Fibroblast of villous mesenchyme (primary cell): Measurements from ENCODE around the gene CNTD1. TPM values are rescaled to one million over a fixed set of nuclear protein-coding genes. Genes with fewer than 3 reads are reported as not detected.

Experiments
- DNase-seq: peaks from one replicate; pipeline ENCODE4 v3.0.0-alpha.2; 2010; ENCODE audit warnings: low read depth
- H3K4me3 ChIP-seq: 2 replicates; pipeline ENCODE4 v1.5.1; 2011; ENCODE audit warnings: low read depth, mild to moderate bottlenecking, low read length
- total RNA-seq: library from RNA; depleted of rRNA; stranded (reverse); fragments of >200 nt; gene quantifications from 2 replicates; pipeline ENCODE4 v1.2.3, GENCODE V29; 2012
- TF ChIP-seq, protein P1 (sequence below): IDR thresholded peaks from 2 replicates; pipeline ENCODE4 v1.5.1; 2012; ENCODE audit warnings: low read depth, mild to moderate bottlenecking, low read length; ENCODE audit not compliant: insufficient read depth

The CNTD1 gene
- total RNA-seq, 1 donor = not detected

DNA sequence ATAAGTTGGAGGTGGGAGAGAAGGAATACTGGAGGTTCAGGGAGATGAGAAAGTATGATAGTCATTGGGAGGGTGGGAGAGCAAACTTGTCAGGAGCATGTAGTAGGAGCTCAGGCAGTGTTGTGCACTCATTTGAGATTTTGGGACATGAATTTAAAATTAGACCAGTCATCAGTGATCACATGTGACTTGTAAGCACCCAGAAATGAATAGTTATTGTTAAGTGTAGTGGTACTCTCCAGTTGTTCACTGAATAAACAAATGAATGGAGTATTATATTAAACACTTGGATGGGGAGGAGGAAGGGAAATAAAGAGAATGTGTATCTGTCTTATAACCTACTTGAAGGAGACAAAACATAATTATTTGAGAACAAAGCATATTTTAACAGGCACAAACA, 32.3 kb downstream of the CNTD1 start:
- DNase-seq = no peak
- TF ChIP-seq, protein P1, sequence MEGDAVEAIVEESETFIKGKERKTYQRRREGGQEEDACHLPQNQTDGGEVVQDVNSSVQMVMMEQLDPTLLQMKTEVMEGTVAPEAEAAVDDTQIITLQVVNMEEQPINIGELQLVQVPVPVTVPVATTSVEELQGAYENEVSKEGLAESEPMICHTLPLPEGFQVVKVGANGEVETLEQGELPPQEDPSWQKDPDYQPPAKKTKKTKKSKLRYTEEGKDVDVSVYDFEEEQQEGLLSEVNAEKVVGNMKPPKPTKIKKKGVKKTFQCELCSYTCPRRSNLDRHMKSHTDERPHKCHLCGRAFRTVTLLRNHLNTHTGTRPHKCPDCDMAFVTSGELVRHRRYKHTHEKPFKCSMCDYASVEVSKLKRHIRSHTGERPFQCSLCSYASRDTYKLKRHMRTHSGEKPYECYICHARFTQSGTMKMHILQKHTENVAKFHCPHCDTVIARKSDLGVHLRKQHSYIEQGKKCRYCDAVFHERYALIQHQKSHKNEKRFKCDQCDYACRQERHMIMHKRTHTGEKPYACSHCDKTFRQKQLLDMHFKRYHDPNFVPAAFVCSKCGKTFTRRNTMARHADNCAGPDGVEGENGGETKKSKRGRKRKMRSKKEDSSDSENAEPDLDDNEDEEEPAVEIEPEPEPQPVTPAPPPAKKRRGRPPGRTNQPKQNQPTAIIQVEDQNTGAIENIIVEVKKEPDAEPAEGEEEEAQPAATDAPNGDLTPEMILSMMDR = no peak
- H3K4me3 ChIP-seq = no peak overlapping the region

DNA sequence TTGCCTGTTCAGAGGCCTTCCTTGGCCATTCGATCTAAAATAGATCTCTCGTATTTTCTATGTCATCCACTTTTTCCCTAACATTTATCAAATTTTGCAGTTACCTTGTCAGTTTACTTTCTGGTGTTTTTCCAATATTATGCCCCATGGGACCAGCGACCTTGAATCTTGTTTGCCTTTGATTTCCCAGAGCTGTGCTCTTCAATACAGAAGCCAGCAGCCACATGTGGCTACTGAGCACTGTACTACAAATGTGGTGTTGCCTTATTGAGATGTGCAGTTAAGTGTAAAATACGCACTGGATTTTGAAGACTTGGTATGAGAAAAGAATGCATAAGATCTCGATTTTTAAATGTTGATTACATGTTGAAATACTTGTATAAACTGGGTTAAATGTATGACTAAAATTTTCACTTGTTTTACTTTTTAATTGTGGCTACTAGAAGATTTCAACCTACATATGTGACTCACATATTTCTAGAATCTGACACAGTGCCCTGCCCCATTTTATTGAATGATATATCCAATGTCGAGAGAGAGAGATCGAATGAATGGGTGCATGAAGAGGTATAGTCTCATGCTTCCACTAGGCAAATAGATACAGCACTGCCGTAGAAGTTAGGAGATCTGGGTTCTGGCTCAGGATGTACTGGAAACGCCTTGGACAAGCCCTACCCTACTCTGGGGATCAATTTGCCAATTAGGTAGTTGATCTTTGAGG, 33.7 kb downstream of the CNTD1 start:
- TF ChIP-seq, protein P1 = no peak
- H3K4me3 ChIP-seq = peak overlapping the region; percentile 99
- DNase-seq = no peak

DNA sequence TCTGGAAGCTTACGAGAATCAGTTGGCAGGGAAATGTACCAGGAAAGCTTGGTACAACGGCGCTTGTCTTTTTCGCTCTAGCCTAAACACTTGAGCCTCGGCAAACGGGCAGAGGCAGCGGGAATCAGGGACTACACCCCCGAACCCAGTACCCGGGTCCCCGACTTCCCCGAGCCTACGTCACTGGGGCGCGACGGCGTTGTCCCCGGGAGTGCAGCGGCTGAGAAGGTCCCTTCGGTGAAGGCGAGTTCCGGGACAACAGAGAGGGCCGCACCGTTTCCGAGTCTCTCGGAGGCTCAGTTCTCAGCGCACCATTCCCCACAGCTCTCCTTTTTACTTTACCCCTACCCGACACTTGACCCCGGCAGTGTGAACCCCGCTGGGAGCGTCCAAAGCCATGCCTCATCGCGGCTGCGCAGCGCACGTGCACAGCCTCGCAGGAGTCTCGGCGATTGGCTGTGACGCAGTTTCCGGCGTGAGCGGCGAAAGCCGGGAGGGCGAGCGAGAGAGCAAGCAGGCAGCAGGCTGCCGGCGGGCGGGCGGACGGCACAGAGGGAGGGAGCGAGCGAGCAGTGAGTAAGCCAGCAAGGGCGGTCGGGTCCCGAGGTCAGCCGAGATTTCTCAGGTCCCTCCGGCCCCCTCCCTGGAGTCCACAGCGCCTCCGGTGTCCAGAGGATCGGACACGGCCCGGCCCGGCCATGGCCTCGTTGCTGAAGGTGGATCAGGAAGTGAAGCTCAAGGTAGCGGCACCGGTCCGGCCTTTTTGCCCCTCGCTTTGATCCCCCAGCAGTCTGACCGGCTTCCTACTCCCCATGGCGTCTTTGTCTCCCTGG, 34.5 kb downstream of the CNTD1 start, which contains the start of gene PSME3:
PSME3 (plus strand) TSS at position 464 of the 833 bp plus-strand sequence; CDS start at position 699, 235 bp downstream.
- TF ChIP-seq, protein P1 = no peak
- peak; percentile 89 for DNase-seq
- H3K4me3 ChIP-seq = peak within 1 kb of the TSS; percentile 99

DNA sequence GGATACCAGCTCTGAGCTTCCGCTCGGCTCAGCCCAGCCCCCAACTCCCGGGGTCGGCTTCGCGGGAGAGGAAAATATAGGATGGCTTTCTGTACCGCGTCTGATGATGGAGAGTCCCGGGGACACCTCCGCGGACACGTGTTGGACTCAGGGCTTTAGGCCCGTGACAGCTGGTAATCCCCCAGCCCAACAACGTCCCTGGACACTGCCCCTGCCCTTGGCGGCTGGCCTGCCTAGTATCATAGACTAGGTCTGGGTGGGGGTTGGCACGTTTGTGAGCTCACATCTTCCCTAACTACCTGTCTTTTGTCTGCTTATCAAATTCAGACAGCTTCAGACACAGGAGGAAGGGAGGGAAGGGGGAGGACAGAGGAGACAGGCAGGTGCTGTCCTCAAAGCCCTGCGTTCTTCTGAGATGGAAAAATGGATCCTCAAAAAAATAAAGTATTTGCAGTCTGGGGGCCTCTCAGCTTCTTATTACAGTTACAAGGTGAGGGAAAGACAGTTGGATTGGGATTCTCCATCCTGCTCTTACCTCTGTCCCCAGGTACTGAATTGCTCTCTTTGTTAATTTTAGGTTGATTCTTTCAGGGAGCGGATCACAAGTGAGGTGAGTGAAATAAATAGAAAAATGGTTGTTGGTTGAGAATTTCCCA, 35.2 kb downstream of the CNTD1 start:
- TF ChIP-seq, protein P1 = no peak
- peak overlapping the region; percentile 99 for H3K4me3 ChIP-seq
- DNase-seq = no peak

DNA sequence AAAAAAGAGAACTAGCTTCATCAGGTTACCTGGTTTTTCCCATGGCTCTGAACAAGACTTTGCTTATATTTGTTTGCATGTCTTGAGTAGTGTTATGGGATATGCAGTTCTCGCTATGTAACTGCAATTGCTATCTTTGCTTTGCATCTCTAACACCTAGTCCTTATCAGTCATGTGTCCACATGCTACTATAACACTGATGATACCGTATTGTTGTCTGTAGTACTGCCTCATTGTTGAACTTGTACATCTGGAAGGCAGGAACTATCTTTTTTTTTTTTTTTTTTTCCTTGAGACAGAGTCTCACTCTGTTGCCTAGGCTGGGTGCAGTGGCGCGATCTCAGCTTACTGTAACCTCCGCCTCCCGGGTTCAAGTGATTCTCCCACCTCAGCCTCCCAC, 37.1 kb downstream of the CNTD1 start:
- no peak overlapping the region for H3K4me3 ChIP-seq
- DNase-seq = no peak
- TF ChIP-seq, protein P1 = no peak

DNA sequence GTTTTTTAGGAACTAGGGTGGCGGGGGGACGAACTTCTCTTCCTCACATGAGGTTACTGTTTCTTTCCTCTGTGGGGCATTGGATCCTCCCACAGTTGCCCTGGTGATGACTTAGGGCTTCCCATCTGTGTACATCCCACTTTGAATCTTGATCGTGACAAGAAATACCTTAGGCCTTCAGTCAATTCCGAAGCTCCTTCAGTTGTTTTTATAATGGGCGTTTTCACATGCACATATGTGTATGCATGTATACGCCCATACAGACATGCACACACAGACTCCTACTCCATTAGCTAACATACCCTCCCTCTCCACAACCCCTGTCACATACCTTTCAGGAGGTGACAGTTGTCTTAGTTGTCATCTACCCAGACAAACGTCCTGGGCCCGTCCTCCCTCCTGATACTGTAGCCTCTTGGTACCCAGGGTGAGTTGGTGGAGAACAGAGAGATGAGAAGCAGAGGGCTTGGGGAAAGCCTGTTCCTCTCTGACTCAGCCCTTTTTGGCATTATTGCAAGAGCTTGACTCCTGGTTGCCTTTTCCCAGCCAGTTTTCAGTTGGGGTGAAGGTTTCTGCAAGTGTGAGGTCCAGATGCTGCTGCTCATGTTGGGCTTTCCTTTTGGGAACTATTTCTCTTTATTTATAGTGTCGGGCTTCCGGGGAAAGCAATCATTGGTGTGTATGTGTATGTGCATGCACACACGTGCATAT, 43.5 kb downstream of the CNTD1 start:
- no peak for DNase-seq
- no peak overlapping the region for H3K4me3 ChIP-seq
- TF ChIP-seq, protein P1 = no peak
